IPS-11a (cell line): ENCODE data around the gene SLC30A1.
"Not testable (repeated sequence)": the region's sequence is repeated elsewhere in the genome, so short reads cannot be mapped to it uniquely, and the experiment has no call there.

Experiments
- H3K4me3 ChIP-seq: one replicate; pipeline ENCODE4 v1.5.1; 2013; ENCODE audit warnings: low read depth, low read length, control low read depth

The SLC30A1 gene

DNA sequence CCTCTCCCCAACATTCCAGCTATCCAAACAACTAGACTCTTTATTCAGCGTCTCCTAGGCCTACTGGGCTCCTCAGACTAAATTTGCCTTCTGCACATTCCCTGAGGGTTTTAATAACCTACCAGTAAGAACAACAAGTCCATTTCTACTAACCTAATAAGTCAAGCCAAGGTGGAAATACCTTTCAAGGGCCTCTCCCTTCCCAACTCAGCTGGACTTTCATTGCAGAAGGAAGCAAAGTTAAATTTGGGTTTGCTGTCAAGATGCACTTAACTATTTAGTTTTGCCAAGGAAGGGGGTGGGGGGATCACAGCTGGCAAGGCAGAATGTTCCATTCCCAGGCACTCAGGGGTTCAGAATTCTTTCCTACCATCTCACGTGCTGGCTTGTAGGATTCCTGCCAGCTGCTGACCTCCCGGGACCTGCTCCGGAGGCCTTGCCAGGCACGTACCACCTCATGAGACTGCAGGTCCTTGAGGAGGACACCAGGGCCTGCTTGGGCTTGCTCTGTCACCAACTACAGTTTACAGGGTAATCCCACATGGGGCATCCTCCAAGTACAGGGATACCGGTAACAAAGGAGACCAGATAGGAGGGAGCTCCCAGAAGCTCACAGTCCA lies 29.8 kb downstream of the SLC30A1 start:
- no peak overlapping the region for H3K4me3 ChIP-seq

DNA sequence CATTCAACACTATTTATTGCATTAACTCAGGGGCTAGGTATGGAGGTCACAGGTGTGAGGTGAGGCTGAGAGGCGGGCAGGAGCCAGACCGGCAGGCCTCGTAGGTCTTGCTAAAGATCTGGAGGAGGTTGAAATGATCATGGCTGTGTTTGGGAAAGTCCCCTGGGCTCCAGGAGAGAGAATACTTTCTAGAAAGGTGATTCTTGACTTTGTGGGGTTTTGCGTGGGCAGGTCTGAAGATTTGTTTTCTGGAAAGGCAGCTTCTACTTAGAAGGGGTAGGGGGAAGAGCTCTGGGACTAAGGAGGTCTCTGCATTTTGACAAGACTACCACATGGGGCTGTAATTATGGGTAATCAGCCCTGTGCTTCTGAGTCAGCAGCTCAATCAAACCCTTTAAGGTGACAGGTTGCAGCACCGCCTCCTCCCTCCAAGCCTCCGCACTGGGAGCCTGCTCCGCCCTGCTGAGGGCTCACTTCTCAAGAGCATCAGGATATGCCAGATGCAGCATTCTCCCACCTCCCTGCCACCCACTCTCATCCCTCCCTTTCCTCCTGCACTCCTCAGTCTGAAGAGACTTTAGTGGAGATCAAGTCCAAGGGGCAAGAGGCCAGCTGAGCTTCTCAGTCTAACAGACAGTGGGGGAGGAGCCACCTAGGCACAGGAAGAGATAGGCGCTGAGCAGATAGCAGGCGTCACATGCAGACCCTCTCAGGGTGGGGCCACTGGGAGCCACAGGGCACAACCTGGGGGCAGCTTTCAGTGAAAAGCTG lies 30.5 kb downstream of the SLC30A1 start:
- no peak overlapping the region for H3K4me3 ChIP-seq

DNA sequence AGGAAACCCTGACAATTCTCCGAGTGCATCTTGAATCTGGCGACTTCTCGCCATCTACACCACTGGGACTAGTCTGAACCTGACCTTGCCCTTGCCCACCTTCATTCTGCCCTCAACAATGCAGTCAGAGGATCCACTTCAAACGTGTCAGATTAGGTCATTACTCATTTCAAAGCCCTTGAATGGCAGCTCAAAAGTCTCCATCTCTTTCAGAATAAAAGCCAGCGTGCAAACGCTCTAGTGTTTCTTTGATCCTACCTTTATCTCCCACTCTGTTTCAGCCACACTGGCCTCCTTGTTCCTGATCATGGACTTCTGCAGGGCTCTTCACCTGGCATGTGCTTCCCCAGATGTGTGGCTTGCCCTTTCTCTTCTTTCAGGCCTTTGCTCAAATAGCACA lies 31.3 kb downstream of the SLC30A1 start:
- H3K4me3 ChIP-seq: no peak overlapping the region

DNA sequence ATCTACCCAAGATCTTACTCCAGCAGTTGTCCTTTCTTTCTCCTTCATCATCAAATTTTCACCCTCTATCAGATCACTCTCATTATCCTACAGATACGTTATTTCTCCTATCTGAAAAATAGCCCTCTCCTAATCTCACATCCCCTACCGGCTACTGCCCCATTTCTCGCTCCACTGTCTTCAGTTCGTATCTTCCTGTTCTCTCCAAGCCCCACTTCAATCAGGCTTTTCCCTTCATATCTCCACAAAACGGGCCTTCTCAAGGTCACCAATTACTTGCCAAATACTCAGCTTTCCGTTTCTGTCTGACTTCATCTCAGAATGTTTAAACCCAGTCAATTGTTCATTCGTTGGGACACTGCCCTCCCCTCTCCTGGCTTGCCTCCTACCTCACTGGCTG lies 32.4 kb downstream of the SLC30A1 start:
- H3K4me3 ChIP-seq: no peak overlapping the region

DNA sequence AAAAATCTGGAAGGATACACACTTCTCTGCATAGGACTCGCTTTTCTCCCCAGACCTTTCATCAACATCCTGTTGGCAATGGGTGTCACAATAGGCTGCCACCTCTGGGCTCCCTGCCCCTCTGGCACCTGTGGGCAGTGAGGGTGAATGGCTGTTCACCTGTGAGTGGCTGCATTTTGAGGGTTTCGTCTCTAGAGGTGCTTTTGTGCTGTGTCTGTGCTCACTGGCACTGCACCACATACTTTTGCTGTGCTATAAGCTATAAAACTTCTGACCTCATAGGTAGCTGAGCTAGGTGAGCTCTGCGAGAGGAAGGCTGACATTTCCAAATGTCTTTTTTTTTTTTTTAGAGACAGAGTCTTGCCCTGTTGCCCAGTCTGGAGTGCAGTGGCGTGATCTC lies 35.9 kb downstream of the SLC30A1 start:
- H3K4me3 ChIP-seq: no peak overlapping the region

DNA sequence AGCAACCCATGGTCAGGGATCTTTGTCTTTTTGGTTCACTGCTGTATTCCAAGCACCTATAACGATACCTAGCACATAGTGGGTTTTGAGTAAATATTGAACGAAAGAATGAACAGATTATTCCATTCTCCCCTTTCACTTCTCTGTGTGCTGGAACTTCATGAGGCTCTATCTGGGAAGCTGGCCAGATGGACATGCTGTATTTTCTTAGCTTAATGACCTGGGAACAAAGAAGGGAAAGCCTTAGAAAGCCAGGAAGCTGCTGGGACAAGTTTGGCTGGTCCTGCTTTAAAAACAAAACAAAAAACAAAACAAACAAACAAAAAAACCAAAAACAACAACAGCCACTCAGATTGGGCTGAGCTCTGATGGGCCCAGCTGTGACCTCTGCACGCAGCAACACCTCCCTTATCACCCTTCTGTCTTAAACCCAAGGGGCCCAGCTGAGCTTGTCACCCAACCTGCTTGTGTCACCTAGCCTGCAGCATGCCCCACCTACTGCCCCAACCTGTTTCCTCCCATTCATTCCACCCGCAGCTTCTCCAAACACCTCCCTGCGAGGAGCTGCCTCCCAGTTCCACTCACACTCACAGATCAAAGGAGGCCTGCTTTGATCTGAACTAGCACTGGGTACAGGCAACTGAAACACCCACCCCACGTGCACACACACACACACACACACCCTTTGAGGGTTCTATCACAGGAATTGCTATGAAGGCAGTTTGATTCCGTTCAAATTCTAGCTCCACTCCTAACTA lies 37.1 kb downstream of the SLC30A1 start:
- no peak overlapping the region for H3K4me3 ChIP-seq

DNA sequence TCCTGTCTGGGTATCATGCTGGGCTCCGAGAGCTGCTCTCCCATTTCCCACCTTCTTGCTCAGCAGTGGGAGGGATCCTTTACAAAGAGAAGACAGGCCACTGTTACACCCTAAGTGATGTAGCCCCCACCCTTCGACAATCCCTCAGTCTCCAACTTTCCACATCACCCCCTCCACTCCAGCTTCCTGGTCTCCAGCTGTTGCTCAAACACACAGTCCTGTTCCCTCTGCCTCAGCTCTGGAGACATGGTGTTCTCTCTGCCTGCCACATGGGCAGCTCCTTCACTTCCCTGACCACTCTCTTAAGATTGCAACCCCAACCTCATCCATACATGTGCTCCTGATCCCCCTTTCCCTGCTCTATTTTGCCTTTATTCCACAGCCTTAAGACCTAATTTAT lies 37.7 kb downstream of the SLC30A1 start:
- H3K4me3 ChIP-seq: no peak overlapping the region

DNA sequence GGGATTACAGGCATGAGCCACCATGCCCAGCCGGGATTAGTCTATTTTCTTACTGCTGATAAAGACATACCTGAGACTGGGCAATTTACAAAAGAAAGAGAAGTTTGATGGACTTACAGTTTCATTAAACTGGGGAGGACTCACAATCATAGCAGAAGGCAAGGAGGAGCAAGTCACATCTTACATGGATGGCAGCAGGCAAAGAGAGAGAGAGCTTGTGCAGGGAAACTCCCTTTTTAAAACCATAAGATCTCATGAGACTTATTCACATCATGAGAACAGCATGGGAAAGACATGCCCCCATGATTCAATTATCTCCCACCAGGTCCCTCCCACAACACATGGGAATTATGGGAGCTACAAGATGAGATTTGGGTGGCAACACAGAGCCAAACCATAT lies 38.1 kb downstream of the SLC30A1 start:
- not testable (repeated sequence) for H3K4me3 ChIP-seq

DNA sequence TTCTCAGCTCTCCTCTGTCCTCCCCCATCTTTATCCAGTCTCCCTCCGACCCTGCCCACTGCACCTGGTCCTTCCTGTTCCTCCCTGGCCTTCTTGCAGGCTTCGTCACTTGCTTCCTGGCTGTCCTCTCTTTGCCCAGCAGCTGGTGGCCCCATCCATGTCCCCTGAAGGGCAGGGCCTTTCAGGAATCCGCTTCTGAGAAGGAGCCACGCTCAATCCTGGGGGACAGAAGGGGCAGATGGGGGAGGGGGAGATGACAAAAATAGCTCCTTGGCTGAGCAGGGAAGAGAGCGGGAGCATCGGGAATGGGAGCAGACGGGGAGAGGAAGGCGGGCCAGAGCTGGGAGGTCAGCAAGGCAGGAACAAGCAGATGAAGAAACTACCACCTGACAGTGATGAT lies 40.7 kb downstream of the SLC30A1 start:
- H3K4me3 ChIP-seq: no peak overlapping the region

DNA sequence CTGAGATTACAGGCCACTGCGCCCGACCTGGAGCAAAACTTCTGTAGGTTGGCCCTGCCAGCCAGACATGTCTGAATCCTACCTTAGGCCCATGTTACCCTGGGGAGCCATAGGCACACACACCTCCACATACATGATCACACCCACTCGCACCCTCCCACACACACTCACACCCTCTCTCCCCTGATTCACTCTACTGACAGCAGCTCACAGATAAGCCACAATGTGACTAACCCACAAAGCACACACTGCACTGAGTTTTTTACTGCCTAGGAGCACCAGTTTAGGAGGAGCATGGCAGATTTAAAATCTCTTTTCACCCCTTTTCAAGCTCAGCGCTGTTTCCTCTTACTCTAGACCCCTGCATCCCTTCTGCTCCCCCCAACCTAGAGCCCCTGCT lies 41.7 kb downstream of the SLC30A1 start:
- no peak overlapping the region for H3K4me3 ChIP-seq

DNA sequence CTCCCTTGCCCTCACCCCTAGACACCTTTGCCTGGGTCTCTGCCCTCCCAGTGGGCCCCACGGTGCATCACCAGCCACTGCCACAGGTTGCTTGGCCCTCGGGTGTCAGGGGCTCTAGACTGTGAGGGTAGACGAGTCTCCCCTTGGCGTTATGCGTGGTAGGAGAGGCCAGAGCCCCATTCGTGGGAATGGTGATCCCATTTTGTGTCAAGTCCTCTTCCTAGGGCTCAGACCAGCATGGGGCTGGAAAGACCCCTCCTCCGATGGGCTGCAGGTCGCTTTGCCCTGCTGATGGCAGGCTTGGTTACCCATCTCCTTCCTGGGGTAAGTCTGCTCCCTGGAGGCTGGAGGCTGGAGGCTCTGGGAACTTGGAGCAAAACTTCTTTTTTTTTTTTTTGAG lies 42.4 kb downstream of the SLC30A1 start:
- no peak overlapping the region for H3K4me3 ChIP-seq

DNA sequence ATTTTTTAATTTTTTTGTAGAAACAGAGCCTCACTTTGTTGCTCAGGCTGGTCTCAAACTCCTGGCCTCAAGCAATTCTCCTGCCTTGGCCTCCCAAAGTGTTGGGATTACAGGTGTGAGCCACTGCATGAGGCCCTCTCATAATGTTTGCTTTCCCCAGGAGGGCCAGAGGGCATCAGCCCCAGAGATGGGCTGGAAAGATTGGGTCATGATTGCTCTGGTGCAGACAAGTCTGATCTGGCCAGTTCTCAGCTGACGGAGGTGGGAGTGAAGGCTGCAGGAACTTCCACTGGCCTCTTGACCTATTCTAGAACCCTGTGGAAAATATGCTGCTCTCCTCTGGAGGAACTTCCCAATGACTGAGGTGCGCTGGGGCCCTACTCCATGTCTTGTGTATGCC lies 43.6 kb downstream of the SLC30A1 start:
- H3K4me3 ChIP-seq: no peak overlapping the region

DNA sequence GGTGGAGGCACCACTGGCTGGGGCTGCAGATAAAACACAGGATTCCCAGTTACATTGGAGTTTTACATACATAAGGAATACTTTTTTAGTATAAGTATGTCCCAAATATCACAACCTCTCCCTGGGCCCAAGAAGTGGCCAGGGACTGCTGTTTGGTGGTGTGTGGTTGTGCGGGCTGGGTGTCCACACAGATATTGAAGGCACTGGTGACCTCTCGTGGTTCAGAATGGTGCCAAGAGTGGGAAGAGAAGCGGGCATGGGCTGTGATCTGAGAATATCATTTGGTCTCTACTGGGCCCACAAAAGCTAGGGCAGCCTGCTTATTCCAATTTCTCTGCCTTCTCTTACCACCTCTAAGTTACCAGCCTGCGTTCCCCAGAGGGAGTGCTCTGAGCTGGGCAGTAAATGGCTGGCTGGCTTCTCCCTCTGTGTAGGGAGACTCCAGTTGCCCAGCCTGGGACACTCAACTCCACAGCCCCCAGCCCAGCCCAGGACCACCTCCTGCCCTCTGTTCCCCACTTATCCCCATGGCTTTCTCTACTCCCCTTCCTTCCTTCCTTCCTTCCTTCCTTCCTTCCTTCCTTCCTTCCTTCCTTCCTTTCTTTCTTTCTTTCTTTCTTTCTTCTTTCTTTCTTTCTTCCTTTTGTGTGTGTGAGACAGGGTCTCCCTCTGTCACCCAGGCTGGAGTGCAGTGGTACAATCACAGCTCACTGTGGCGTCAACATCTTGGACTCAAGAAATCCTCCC lies 44.2 kb downstream of the SLC30A1 start:
- H3K4me3 ChIP-seq: no peak overlapping the region

DNA sequence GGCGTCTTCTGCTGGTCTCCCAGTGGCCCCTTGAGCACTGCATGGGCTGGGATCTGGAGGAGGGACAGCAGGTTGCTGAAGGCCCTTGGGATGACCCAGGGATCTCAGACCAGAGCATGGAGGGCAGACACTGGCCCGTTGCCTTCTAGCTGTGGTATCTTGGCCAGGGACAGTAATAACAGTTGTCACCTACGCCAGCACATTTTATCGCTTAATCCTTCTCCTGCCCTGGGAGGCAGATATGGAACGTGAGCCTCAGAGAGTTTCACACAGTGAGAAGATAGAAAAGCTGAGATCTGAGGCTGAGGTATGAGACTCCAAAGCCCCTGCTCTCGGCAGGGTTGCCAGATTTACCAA lies 46.9 kb downstream of the SLC30A1 start:
- H3K4me3 ChIP-seq: no peak overlapping the region

DNA sequence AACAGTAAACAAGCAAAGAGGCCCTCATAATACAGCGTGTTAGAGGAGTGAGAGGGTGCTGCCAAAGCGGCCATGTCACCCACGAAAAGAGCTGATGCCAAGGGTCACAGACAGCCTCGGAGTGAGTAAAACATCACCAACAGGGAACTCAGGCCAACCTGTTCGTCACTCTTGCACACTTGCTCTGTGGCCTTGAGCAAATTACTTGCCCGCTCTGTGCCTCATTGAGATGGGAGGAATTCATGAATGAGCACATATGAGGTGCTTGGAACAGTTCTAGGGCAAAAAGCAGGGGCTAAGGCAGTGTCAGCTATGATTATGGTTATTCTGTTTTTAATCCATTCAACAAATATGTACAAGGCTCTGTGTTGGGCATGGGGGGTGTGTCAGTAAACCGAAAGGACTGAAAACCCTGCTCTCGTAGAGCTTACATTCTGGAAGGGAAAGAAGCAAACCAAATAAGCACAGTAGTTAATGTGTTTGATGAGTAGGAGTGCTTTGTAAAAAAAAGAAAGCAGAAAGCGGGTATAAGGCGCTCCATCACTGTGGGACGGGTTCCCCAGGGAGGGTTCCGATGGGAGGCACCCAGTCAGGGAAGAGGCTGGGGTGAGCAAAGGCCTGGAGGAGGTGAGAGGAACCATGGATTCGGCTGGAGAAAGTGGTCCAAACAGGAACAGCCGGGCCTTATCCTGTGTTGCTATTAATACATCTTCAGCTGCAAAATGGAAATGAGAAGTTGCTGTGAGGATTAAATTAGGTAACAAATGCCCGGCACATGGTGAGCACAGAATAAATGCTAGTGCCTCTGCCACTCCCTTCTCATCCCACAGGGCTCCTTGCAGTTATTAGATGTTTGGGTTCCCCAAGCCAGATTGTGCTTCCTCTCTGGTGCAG lies 47.5 kb downstream of the SLC30A1 start:
- no peak overlapping the region for H3K4me3 ChIP-seq

DNA sequence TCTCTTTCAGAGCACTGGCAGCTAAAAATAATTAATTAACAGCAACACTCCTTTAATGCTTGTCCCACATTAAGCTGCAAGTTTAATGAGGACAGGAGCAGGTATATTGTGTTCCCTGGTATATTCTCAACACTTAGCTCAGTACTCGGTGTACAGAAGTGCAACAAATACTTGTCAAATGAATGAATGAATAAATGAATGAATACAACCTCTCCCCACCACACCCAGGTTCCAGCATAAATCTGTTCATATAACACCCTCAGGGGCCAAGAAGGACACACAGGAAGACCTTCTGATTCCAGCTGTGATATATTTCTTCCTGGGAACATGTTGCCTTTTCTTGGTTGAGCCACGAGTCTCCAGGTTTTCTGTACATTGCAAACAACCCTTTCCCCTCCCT lies 48.9 kb downstream of the SLC30A1 start:
- no peak overlapping the region for H3K4me3 ChIP-seq

DNA sequence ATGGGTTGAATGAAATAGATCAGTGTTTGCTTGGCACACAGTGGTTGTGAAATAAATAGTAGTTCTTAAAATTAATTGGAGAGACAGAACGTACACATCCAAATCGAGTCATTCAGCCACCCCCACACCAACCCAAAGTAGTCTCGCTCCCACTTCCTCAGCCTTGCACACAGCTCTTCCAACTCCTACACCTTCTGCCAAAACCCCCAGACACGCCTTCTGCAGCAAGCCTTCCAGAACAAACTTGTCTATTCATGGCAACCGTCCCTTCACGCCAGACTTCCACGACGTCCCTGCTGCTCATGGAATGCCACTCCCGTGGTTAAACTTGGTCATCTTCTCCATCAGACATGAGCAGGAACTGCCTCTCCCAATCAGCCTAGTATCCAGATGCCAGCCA lies 49.5 kb downstream of the SLC30A1 start:
- no peak overlapping the region for H3K4me3 ChIP-seq

DNA sequence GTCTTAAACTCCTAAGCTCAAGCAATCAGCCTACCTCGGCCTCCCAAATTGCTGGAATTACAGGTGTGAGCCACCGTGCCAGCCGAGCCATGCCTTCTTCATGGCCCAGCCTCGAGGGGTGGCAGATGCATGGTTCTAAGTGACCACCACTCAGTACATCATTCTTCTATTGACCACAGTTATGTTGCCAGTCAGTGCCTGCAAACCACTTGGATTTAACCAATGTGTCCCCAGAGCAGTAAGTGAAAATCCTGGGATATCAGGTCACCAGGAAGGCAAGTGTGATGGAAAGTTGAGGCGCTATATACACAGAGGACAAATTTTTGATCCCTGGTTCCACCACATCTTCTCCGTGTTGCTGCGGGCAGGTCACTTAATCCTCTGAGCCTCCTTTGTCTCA lies 50.0 kb downstream of the SLC30A1 start:
- no peak overlapping the region for H3K4me3 ChIP-seq

DNA sequence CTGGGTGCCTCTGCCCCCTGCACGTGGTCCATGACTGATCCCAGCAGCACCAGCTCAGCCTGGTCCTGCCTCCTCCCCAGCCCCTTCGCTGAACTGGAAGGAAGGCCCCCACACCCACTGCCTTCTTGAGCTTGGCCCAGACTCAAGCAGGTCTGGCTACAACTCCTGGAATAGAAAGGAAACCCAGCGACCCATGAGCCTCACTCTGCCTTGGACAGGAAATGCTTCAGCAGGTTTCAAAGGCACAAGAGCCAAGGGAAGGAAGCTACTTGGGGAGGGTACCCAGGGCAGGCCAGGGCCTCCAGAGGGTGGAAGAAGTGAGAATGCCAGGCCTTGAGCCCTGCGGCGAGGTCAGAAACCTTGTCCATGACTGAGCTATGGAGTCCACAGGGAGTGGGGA lies 51.1 kb downstream of the SLC30A1 start:
- no peak overlapping the region for H3K4me3 ChIP-seq

DNA sequence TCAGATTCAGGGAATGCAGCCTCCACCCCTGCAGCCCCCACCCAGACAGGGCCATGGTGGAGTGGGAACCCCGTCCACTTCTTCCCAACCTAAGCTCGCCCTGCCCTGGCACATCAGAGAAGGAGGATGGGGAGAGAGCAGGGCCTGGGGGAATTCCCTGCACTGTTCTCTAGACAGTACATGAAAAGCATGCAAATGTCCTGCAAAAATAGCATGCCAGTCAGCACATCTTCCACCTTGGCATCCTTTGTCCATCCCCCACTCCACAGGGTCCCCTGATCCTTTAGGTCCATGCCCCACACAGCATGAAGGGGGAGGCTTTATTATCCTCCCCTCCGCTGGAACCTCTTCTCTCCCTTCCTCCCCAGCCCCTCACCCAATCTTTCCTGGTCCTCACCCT lies 52.0 kb downstream of the SLC30A1 start:
- H3K4me3 ChIP-seq: no peak overlapping the region

DNA sequence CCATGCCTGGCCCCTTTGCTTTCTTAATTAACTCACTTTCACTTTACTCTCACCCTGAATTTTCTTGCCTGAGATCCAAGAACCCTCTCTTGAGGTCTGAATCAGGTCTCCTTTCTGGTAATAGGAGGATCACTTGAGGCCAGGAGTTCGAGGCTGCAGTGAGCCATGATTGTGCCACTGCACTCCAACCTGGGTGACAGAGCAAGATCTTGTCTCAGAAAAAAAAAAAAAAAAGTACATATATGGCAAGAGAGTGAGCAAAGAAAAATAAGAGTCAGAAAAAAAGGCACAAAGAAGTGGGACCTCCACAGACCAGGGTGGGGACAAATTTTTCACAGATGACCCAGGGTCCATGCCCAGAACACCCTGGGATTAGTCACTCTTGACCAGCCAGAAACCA lies 52.9 kb downstream of the SLC30A1 start:
- H3K4me3 ChIP-seq: no peak overlapping the region
